Measurements from ENCODE around the gene TNFSF15. TPM values are rescaled to one million over a fixed set of nuclear protein-coding genes. Genes with fewer than 3 reads are reported as not detected.

Gene TNFSF15
- not detected for total RNA-seq

DNA sequence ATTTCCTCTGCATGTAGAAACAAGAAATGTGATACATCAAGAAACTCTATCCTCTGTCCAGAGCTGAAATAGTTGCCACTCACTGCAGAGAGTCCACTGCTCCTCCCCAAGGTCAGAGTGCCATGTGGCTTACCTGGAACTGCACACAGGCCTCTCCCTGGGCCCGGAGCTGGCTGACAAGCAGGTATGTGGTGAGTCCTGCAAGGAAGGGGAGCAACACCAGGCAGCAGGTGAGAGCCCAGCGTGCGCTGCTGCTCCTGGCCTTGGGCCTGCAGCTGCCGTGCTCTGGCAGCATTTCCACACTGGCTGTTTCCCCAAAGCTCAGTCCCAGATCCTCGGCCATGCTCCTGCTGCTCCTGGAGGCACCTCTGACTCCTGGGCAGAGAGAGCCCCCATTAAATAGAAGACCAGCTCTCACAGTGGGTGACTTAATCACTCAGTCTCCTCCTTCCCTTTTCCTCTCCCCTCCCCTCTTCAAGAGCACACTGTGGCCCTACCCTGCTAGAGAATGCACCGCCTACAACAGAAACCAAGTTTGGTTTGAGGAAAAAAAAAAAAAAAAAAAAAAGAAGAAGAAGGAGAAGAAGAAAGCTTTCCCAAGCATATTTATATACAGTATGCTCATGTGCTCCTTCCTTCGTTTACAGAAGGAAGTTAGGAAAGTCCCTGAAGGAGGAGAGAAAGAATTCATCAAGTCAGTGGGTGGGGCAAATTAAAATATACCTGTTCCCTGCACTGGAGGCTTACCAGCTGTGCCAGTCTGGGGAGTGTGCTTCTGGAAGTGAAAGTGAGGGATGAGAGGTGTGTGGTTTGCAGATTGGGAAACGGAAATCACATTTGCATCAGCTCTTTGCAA lies at the start of gene TNFSF15:
TSS of gene TNFSF15 (minus strand) at position 370 of the 856 bp plus-strand sequence. CDS start at position 343, 27 bp downstream.
- DNase-seq: no peak

DNA sequence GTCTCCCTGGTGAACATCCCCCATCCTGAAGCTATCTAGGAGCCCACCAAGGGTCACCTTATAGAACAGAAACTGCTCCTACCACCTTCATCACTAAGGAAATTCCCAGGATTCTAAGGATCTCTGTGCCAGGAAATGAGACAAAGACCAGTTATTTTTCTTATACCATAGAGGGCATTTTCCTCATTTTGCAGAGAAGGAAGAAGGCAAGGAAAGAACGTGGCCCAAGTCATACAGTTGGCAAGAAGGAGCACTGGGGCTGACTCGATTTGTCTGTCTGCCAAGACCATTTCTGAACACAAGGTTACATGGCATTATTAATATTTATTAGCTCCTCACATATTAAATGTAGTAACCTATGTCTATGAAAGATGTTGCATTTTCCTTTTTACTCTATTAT lies 49.6 kb upstream of the TNFSF15 start:
- no peak for DNase-seq

DNA sequence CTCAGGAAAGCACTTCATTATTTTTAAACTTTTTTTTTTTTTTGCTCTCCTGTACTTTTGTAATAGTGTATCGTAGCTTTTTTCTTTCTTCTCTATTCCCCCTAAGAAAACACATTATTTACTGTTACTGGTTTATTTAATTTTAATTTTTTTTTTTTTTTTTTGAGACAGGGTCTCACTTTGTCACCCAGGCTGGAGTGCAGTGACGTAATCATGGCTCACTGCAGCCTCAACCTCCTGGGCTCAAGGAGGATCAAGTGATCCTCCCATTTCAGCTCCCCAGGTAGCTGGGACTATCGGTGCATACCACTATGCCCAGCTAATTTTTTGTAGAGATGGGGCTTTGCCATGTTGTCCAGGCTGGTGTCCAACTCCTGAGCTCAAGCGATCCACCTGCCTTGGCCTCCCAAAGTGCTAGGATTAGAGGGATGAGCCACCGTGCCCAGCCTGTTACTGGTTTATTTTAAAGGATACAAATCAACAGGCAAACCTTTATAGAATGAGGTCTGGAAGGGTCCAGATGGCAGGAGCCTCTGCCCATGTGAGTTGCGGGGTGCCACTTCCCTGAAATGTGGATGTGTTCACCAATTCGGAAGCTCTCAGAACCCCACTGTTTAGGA lies 49.0 kb upstream of the TNFSF15 start:
- no peak for DNase-seq

DNA sequence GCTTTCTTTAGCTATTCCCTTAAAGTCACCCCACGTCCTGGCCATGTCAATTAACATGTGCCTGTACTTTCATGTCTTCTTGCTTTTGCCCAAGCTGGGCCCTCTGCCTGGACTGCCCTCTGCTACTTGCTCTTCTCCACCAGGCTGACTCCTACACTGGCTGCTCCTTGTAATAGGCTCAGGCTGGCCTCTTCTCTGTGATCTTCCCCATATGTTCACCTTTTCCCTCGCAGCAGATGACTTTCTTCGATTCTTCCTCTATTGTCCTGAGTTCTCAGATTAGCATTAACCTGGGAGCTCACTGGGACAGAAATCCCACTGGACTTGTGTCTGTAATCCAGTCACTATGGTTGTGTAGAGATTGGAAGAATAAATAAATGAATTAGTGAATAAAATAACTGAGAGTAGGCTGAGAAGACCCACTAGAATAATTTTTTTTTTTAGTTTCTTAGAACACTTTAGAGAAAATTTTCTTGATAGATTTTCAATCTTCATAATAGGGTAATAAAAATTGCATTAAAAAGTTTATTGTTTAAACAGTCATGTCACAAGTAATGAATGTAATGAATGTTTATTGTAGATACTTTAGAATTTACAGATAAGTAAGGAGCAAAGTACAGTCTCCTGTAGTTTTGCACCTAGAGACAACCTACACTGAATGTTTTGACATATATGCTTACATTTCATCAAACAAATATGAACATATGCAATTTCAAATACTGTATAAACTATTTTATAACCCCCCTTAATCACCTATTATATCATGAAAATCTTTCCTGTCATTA lies 47.4 kb upstream of the TNFSF15 start:
- no peak for DNase-seq

DNA sequence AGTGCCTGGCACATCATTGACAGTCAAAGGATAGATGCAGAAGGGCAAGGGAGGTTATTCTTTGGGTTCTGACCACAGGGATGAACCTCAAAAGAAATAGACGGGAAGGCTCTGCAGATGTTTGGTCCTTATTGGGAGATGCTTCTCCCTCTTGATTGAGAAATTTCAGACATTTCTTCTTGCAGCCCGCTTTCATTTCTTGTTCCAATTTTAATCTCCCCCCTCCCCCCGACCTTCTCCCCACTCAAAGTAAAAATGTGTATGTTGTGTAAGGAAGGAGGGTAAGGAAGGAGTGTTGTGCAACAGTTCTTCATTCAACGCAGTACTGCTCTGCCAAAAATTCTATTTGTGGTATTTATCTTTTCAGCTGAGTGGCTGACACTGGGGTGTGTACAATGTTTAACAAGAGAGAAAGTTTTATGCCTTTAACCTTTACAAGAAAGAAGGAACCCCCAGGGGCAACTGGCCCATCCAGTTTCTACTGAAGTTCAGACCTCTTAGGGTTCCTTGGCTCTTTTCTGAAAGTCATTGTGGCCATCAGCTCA lies 46.3 kb upstream of the TNFSF15 start:
- DNase-seq: no peak

DNA sequence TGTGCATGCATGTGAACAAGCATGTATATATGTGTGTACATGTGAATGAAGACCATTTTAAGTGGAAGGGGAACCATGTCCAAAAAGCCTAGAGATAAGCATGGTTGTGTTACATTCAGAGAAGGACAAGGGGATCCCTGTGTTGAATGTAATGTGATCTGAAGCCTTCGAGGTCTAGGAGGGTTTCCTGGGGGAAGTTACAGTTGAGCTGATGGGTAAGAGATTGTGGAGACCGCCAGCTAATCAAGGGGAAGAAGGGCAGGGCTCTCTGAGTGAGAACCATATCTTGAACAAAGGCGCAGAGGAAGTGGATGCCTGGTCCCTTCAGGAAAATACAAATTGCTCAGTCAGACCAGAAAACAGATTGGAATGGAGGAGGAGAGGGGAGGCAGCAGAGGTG lies 45.5 kb upstream of the TNFSF15 start:
- no peak for DNase-seq

DNA sequence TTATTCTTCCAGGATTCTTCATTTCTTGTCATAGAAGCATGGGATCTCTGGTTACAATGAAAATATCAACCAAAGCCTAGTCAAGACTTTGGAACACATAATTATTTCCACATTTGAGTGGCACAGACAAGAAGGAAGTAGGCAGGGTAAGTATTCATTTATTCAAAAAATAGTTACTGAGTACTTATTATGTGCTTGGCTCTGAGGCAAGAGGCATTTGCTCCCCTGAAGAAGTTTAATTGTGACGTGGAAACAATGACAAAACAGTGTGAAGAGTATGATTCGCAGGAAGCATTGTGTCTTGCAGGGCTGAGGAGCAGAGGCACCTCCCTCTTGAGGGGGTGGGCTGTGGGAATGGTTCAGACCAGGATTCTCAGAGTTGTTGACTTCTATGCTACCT lies 45.0 kb upstream of the TNFSF15 start:
- DNase-seq: no peak

DNA sequence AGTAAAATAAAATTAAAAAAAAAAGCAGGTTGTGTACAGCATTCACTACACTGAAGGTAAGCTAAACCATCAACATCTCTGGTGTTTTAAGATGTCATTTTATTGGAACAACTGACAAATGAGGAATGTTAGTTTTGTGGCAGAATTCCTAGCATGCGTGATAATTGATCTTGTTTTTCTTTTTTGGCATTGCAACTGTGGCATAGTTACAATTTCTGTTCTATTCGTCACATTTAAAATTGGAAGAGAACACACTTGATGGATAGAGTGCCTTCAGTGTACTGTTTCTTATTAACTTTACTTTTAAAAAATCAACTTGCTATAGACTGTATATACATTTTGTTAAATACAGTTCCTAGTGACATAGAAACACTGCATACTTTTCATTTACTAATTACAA lies 43.6 kb upstream of the TNFSF15 start:
- DNase-seq: no peak

DNA sequence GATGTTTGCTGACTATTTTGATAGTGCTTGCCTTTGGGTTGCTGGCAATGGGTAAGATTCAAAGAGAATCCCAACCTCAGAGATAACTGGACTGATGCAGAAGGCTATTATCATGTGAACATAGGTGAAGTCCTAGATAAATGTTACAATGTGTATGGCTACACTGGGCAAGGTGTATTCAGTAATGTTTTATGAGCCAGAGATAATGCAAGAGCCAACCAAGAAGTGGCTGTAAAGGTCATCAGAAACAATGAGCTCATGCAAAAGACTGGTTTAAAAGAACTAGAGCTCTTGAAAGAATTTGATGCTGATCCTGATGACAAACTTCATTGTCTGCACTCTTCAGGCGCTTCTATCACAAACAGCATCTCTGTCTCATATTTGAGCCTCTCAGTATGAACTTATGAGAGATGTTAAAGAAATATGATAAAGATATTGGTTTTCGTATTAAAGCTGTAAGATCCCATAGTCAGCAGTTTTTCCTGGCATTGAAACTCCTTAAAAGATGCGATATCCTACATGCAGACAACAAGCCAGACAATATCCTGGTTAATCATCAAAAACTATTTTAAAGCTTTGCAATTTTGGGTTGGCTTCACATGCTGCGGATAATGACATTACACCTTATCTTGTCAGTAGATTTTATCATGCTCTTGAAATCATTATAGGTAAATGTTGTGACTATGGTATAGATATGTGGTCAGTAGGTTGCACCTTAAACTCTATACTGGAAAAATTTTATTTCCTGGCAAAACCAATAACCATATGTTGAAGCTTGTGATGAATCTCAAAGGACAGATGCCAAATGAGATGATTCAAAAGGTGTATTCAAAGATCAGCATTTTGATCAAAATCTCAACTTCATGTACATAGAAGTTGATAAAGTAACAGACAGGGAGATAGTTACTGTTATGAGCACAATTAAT lies 41.9 kb upstream of the TNFSF15 start:
- DNase-seq: no peak

DNA sequence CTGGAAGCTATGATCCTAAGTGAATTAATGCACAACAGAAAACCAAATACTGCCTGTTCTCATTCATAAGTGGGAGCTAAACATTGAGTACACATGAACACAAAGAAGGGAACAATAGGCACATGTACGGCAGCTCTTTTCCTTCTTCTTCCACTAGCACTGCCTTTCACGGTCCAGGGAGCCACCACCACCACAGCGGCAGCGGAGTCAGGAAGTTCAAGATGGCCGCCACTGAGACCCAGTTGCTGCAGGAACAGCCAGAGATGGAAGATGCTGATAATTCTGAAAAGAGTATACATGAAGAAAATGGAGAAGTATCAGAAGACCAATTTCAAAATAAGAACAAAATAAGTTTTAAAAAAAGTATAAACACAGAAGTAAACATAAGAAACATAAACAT lies 39.5 kb upstream of the TNFSF15 start:
- DNase-seq: no peak

DNA sequence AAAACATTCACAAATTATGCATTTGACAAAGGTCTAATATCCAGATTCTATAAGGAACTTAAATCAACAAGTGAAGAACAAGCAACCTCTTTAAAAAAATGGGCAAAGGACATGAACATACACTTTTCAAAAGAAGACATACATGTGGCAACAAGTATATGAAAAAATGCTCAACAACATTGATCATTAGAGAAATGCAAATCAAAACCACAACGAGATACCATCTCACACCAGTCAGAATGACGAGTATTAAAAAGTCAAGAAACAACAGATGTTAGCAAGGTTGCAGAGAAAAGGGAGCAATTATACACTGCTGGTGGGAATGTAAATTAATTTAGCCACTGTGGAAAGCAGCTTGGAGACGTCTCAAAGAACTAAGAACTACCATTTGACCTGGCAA lies 38.9 kb upstream of the TNFSF15 start:
- DNase-seq: no peak

DNA sequence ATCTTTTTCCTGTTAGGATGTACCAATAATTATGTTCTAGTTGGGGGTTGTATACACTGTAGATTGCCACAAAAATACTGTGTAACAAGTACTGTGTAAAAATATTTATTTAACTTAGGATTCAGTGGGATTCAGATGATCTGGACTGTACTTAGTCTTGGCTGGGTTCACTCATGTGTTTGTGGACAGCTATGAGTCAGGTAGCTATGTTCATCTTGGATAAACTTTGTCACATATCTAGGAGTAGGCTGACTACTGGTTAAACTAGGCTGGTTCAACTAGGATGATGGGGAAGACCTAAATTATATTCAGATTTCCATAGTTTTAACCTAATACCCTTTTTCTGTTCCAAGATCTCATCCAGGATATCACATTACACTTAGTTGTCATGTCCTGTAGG lies 32.1 kb upstream of the TNFSF15 start:
- no peak for DNase-seq

DNA sequence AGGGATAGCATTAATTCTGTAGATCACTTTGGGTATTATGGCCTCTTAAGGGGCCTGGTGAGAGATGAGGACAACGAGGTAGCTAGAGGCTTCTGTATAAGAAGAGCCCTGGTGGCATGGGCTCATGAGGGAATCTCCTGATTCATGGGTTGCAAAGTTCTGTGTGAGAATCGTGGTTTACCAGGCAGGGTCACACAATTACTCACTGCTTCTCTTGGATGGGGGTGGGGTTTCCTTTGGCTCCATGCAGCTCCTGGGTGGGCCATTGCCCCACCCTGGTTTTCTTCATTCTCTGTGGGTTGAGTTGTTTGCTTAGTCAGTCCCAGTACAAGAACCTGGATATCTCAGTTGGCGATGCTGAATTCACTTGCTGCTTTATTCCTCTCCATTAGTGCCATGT lies 30.9 kb upstream of the TNFSF15 start:
- no peak for DNase-seq

DNA sequence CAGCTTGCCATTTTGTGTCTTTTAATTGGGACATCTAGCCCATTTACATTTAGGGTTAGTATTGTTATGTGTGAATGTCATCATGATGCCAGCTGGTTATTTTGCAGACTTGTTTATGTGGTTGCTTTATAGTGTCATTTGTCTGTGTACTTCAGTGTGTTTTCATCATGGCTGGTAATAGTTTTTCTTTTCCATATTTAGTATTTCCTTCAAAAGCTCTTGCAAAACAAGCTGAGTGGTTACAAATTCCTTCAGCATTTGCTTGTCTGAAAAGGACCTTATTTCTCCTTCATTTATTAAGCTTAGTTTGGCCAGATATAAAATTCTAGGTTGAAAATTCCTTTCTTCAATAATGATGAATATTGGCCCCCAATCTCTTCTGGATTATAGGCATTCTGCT lies 28.5 kb upstream of the TNFSF15 start:
- no peak for DNase-seq

DNA sequence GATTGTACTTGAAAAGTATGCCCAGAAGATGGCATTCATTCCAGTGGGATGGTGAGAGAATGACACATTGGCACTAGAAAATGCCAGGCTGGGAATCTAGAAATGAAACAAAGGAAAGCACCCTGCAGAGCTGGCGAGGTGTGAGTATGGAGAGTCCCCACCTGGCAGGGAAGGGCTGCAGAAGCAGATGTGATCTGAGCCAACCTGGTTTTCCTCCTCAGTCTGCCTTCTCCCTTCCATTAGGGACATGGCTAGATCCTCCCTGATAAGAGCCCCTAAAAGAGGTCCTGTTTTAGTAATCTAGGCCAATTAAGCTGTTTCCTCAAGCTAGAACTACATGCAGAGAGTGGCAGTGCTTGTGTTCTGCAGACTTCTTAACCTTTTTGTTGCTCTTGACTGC lies 24.7 kb upstream of the TNFSF15 start:
- DNase-seq: no peak

DNA sequence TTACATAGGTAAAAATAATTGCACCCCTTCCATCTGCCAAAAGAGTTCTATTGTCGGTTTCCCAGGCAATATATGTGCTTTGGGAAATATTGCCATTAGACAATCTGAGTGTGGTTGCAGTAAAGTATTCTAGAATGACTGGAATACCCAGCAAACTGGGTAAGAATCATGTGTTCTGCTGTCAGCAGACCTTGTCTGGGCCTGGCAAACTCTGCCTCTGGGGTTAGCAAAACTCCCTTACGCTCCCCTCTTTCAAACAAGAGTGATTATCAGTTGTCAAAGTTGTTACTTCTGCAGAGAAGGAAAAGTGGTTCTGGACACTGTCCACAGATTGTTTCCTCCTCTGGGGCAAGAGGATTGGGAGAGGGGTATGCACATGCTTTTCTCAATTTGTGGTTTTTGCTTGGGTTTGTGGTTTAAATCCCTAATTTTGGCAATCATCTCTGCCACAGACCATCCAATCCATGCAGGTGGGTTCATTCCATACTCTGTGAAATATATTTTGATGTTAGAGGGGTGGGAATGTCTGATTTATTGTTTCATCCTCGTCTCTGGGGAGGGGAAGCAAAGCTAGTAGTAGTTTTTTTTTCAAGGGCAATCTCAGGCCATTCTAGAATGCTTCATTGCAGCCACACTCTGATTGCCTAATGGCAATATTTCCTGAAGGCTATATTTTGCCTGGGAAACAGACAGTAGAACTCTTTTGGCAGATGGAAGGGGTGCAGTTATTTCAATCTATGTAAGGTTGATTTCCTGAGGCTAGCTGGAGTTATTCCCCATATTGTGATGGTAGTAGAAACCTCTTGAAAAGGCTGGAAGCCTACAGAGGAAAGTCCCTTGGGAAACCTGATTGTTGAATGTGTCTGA lies 24.0 kb upstream of the TNFSF15 start:
- no peak for DNase-seq

DNA sequence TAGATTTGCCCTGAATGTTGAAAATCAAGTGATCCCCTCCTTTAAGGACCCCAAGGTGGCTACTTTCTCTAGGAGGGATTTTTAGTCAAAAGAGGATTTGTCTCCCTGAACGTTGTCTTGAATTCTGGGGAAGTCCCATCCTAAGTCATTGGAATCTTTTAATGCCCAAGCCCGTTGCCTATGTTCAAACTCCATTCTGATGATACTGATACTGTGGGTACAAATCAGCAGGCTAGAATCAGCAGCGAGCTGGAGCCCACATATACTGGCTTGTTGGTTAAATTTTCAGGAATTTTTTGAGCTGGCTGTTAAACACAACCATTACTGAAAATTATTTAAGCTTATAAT lies 22.4 kb upstream of the TNFSF15 start:
- DNase-seq: no peak

DNA sequence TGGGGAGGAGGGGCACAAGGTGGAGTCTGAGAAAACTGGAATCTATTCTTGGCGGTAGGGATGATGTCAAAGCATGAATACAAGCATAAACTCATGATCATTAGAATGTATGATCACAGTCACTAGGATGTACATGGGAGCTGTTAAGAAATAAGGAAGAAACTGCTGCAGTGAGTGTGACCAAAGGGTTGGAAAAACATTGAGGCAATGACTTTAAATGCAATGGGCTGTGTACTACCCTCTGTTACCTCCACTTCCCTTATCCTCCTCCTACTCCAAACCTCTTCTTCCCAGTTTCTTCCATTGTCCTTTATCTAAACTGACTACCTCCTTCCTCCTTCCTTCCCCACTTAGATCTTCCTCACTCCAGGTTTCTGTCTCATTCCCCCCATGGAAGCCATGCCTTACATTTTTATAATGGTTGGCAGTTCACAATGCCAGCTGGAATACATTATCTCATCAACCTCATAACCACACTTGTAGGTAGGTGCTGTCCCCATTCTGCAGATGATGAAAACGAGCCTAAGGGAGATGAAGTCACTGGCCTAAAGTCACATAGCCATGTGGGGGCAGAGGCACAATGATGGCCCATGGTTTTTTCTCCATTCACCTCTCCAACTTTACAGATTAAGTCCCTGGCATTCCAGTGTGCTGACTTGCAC lies 21.9 kb upstream of the TNFSF15 start:
- no peak for DNase-seq

DNA sequence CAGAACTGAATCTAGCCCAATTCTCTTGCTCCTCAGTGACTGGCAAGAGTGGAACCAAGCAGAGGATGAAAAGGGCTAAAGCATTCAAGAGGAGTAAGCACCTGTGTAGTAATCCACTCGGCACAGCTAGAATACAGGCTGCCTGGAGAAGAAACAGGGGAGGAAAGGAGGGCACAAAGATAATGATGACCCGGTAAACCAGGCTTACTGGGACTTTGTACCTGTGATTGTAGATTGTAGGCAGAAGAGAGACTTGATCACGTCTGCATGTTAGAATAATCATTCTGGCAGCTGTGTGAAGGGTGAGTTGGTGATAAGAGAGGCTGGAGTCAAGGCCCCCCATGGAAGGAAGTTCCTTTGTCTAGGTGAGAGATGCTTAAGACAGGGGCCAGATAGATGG lies 20.6 kb upstream of the TNFSF15 start:
- no peak for DNase-seq

DNA sequence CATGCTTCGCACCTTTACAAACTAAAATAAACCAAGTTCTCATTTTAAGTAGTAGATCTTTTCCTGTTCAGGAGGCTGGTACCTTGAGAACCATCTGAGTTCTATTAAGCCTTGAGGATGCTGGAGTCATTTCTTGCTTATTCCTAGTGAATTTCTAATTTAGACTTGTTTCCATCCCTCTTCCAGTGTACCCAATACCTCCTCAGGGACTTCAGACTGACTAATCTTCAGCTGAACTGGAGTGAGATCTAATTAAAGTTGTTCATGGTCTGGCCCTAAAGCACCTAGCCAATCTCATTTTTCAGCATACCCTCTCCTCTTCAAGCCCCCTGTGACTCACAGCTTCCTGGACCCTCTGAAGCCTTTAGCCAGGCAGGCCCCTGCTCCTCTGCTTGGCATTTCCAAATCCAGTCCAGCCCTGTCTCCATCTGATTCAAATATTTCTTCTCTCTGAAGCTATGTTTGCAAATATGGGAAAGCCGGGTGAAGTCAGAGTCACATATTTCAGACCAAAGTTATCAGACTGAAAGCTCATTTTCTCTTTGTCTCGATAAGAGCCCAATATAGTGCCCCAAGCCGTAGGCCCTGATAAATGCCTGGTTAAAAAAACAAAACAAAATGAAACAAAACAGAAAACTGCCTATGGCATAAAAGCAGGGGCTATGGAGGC lies 19.4 kb upstream of the TNFSF15 start:
- no peak for DNase-seq
